ENCODE results near the gene RTN1.

RTN1 gene

DNA sequence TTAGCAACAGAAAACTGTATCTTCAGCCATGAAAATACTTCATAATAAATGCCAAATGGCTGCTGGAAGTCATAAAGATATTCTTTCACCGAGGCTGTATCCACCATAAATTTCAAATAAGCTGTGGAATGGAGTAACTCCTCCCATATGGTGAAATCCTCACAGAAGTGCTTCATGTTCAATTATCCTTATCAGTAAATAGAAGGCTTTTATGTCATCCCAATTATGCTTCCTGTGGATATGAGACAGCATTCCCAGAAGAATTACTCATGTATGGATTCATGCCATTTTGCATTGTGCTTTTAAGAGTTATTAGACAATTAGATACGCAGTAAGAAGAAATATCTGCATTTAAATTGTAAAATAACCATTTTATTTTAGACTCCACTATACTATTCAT lies 99.0 kb downstream of the RTN1 start:
- no peak overlapping the region for H3K27ac ChIP-seq
- TF ChIP-seq, protein P1, sequence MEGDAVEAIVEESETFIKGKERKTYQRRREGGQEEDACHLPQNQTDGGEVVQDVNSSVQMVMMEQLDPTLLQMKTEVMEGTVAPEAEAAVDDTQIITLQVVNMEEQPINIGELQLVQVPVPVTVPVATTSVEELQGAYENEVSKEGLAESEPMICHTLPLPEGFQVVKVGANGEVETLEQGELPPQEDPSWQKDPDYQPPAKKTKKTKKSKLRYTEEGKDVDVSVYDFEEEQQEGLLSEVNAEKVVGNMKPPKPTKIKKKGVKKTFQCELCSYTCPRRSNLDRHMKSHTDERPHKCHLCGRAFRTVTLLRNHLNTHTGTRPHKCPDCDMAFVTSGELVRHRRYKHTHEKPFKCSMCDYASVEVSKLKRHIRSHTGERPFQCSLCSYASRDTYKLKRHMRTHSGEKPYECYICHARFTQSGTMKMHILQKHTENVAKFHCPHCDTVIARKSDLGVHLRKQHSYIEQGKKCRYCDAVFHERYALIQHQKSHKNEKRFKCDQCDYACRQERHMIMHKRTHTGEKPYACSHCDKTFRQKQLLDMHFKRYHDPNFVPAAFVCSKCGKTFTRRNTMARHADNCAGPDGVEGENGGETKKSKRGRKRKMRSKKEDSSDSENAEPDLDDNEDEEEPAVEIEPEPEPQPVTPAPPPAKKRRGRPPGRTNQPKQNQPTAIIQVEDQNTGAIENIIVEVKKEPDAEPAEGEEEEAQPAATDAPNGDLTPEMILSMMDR (conservative IDR thresholded peaks at IDR 0.05): no peak

- H3K27ac ChIP-seq: no peak overlapping the region
- TF ChIP-seq, protein P1 (conservative IDR thresholded peaks at IDR 0.05): no peak
Observed at GRCh38 chr14:59769586-59769985, 101.0 kb downstream of the RTN1 start.

- H3K27ac ChIP-seq: no peak overlapping the region
- TF ChIP-seq, protein P1 (conservative IDR thresholded peaks at IDR 0.05): no peak
Observed at GRCh38 chr14:59768855-59769375, 101.7 kb downstream of the RTN1 start.

- TF ChIP-seq, protein P1 (conservative IDR thresholded peaks at IDR 0.05): no peak
- H3K27ac ChIP-seq: no peak overlapping the region
Observed at GRCh38 chr14:59761851-59762250, 108.7 kb downstream of the RTN1 start.

DNA sequence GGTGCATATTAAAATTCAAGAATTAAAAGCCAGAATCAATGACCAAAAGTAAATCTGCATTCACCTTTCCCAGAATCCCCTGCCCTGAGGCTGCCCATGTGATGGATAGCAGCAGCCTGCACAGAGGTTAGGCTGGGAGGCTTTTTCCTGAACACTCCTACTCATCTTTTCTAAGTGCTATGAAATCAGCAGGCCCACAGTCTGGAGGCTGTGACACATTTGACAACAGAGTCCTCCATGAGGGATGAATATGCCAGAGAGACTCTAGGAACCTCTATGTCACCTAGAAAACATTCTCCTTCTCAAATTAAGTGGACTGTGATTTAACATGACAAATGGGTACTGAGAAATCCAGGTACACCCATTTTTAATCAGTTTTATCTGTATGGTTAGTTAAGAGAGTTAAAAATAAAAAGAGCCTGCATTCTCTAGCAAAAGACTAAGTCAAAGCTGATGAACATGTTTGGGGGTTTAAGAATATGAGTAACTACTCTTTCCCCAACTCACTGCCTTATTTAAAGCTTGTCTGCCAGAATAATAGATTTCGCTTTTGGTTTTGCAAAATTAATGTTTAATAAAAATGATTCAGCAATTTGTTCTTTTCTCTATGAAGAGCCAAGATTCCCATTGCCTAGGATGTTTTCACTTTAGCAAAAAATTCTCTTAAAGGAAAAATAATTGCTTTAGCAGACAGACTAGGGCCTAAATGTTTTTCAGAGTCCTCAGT lies 115.0 kb downstream of the RTN1 start:
- no peak overlapping the region for H3K27ac ChIP-seq
- TF ChIP-seq, protein P1 (conservative IDR thresholded peaks at IDR 0.05): no peak

GRCh38 chr14:59754256-59754655 lies 116.3 kb downstream of the RTN1 start:
- TF ChIP-seq, protein P1 (conservative IDR thresholded peaks at IDR 0.05): no peak
- H3K27ac ChIP-seq: no peak overlapping the region

DNA sequence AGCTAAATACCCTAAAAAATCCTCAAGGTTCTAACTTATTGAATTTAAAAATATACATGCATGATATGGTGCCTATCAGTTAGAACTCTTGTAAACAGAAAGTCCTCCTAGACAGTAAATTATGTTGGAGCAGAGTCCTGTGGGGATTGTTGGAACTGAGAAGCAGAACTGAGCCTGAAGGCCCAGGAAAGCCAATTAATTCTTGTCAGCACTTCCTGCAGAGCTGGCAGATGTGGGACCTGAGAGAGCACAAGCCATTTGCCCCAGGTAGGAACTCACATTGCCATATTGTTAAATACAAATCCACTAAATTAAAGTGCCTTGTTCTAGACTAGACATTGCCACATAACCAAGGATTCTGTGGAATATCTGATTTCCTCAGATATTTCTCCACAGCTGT lies 117.1 kb downstream of the RTN1 start:
- H3K27ac ChIP-seq: no peak overlapping the region
- TF ChIP-seq, protein P1 (conservative IDR thresholded peaks at IDR 0.05): no peak

Measured in VCaP (cell line).